GM23338 (cell line): ENCODE measurements around the gene GHR. TPM values are rescaled to one million over a fixed set of nuclear protein-coding genes. Genes with fewer than 3 reads are reported as not detected.

ENCODE experiments used
- ATAC-seq: fragments of 200-7000 bp; cut with Tn5 transposase; 3 replicates; pipeline ENCODE4 v1.9.1; 2020
- DNase-seq: peaks from one replicate; pipeline ENCODE4 v3.0.0-alpha.2; 2015; ENCODE audit warnings: low spot score
- H2AFZ ChIP-seq: fragments of 200-600 bp; sonication (generic); 2 replicates; pipeline ENCODE4 v1.8.0; 2016; ENCODE audit warnings: antibody characterized with exemption, mild to moderate bottlenecking, moderate library complexity
- H3F3A ChIP-seq: fragments of 200-600 bp; sonication (generic); replicated peaks from 2 replicates; pipeline ENCODE4 v1.8.0; 2017; ENCODE audit warnings: antibody characterized with exemption, mixed run types, low read depth
- H3K27ac ChIP-seq: fragments of 200-600 bp; sonication (generic); 2 replicates; pipeline ENCODE4 v1.6.1; 2016; ENCODE audit warnings: low read depth
- H3K27me3 ChIP-seq: fragments of 200-600 bp; sonication (generic); 2 replicates; pipeline ENCODE4 v1.8.0; 2016; ENCODE audit warnings: mild to moderate bottlenecking, mixed run types, moderate library complexity; ENCODE audit not compliant: insufficient read depth
- H3K36me3 ChIP-seq: fragments of 200-600 bp; sonication (generic); 2 replicates; pipeline ENCODE4 v1.8.0; 2016; ENCODE audit warnings: mild to moderate bottlenecking; ENCODE audit not compliant: insufficient read depth
- H3K4me1 ChIP-seq: fragments of 200-600 bp; sonication (generic); 2 replicates; pipeline ENCODE4 v1.8.0; 2016; ENCODE audit warnings: mild to moderate bottlenecking, moderate library complexity; ENCODE audit not compliant: insufficient read depth
- H3K4me2 ChIP-seq: fragments of 200-600 bp; sonication (generic); 2 replicates; pipeline ENCODE4 v1.7.1; 2017; ENCODE audit warnings: mixed run types
- H3K4me3 ChIP-seq: fragments of 200-600 bp; sonication (generic); 2 replicates; pipeline ENCODE4 v1.6.1; 2016; ENCODE audit warnings: mixed run types
- H3K79me2 ChIP-seq: fragments of 200-600 bp; sonication (generic); replicated peaks from 2 replicates; pipeline ENCODE4 v1.8.0; 2017; ENCODE audit warnings: mild to moderate bottlenecking; ENCODE audit not compliant: insufficient read depth
- H3K9me2 ChIP-seq: fragments of 200-600 bp; sonication (generic); 2 replicates; pipeline ENCODE4 v1.8.0; 2017; ENCODE audit not compliant: insufficient read depth
- H4K20me1 ChIP-seq: fragments of 200-600 bp; sonication (generic); replicated peaks from 2 replicates; pipeline ENCODE4 v1.8.0; 2017; ENCODE audit warnings: mild to moderate bottlenecking; ENCODE audit not compliant: insufficient read depth
- H3K27ac Mint-ChIP-seq: 2 replicates; pipeline ENCODE4 v1.8.0; 2020; ENCODE audit warnings: inconsistent platforms, mild to moderate bottlenecking, moderate library complexity, mixed read lengths
- H3K27me3 Mint-ChIP-seq: 3 replicates; pipeline ENCODE4 v1.8.0; 2022; ENCODE audit warnings: low read depth, mild to moderate bottlenecking, moderate library complexity, mixed read lengths, inconsistent platforms; ENCODE audit not compliant: insufficient read depth, poor library complexity
- H3K36me3 Mint-ChIP-seq: 3 replicates; pipeline ENCODE4 v1.8.0; 2021; ENCODE audit warnings: low read depth, mild to moderate bottlenecking, inconsistent platforms, moderate library complexity, mixed read lengths
- H3K4me1 Mint-ChIP-seq: 3 replicates; pipeline ENCODE4 v1.8.0; 2020; ENCODE audit warnings: mild to moderate bottlenecking, inconsistent platforms, mixed read lengths
- H3K4me3 Mint-ChIP-seq: 3 replicates; pipeline ENCODE4 v1.8.0; 2021; ENCODE audit warnings: moderate library complexity, mild to moderate bottlenecking, inconsistent platforms, mixed read lengths
- H3K9me3 Mint-ChIP-seq: 3 replicates; pipeline ENCODE4 v1.8.0; 2020; ENCODE audit warnings: moderate library complexity, mild to moderate bottlenecking, inconsistent platforms, mixed read lengths
- CREB1 ChIP-seq: fragments of 250-450 bp; sonication (Bioruptor Pico); IDR thresholded peaks from 2 replicates; pipeline ENCODE4 v1.5.0; 2020; ENCODE audit warnings: low read depth, mild to moderate bottlenecking, moderate library complexity
- EZH2 ChIP-seq: fragments of 200-600 bp; sonication (generic); IDR thresholded peaks from one replicate; pipeline ENCODE4 v1.8.0; 2017; ENCODE audit warnings: antibody characterized with exemption, mild to moderate bottlenecking, low read depth; ENCODE audit not compliant: unreplicated experiment
- EZH2phosphoT487 ChIP-seq: fragments of 200-600 bp; sonication (generic); IDR thresholded peaks from one replicate; pipeline ENCODE4 v1.8.1; 2018; ENCODE audit warnings: antibody characterized with exemption; ENCODE audit not compliant: unreplicated experiment
- JUNB ChIP-seq: IDR thresholded peaks from one replicate; pipeline ENCODE4 v1.6.1; 2016; ENCODE audit warnings: antibody characterized with exemption; ENCODE audit not compliant: unreplicated experiment
- POLR2AphosphoS5 ChIP-seq: IDR thresholded peaks from 2 replicates; pipeline ENCODE4 v1.6.1; 2016; ENCODE audit warnings: antibody characterized with exemption, low read depth
- STAT1 ChIP-seq: IDR thresholded peaks from one replicate; pipeline ENCODE4 v1.6.1; 2016; ENCODE audit warnings: antibody characterized with exemption; ENCODE audit not compliant: unreplicated experiment
- ZNF114 ChIP-seq: fragments of 250-450 bp; sonication (Bioruptor Pico); IDR thresholded peaks from 2 replicates; pipeline ENCODE4 v1.5.0; 2020; ENCODE audit warnings: mild to moderate bottlenecking, moderate library complexity
- ZNF331 ChIP-seq: fragments of 250-450 bp; sonication (Bioruptor Pico); IDR thresholded peaks from 2 replicates; pipeline ENCODE4 v1.5.0; 2020; ENCODE audit warnings: low read depth, mild to moderate bottlenecking, moderate library complexity
- polyA plus RNA-seq: library from polyadenylated mRNA; unstranded; fragments of >200 nt; fragmentation: Nextera tagmentation; extraction: Ambion mirVana; gene quantifications from 2 replicates; pipeline ENCODE4 v1.2.1, GENCODE V29; 2016
- total RNA-seq: library from RNA; depleted of rRNA; stranded (reverse); fragments of >200 nt; shearing (Covaris generic); gene quantifications from 2 replicates; pipeline ENCODE4 v1.2.3, GENCODE V29; 2014
- TF ChIP-seq, protein P1 (sequence below): fragments of 250-450 bp; sonication (Bioruptor Pico); IDR thresholded peaks from 2 replicates; pipeline ENCODE4 v1.5.0; 2020; ENCODE audit warnings: mild to moderate bottlenecking, moderate library complexity
- TF ChIP-seq, protein P2 (sequence below), 2 experiments: fragments of 200-600 bp in 1 of 2; sonication (generic) in 1 of 2; conservative IDR thresholded peaks; 2 replicates each; pipeline versions ENCODE4 v1.5.1 to v1.6.1; 2016 to 2017; ENCODE audit warnings: antibody characterized with exemption in 2 of 2, low read depth in 2 of 2, mild to moderate bottlenecking in 2 of 2, moderate library complexity in 1 of 2
- TF ChIP-seq, protein P3 (sequence below): IDR thresholded peaks from 2 replicates; pipeline ENCODE4 v1.6.1; 2016; ENCODE audit warnings: antibody characterized with exemption

Gene GHR
- total and polyA plus RNA-seq, 2 experiments from 2014 or later, result 0.21 to 1.9 TPM

DNA sequence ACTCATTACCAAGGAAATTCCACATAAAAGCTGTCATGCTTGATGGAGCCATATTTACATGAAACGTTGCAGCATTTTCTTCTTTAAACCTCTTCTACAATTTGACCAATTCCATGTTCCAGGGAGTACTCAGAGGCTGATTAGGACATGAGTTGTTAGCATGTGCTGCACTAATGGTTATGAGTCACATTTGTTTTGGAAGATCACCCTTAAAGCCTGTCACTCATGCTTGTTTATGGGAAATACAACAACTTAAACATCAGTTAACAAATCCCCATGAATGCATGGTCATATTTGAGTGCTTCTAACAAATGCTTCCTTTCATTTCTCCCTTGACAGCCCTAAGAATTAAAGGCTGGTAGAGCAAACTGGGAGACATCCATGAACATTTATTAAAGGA is 156.1 kb downstream of the GHR start (continued):
- TF ChIP-seq, protein P1, sequence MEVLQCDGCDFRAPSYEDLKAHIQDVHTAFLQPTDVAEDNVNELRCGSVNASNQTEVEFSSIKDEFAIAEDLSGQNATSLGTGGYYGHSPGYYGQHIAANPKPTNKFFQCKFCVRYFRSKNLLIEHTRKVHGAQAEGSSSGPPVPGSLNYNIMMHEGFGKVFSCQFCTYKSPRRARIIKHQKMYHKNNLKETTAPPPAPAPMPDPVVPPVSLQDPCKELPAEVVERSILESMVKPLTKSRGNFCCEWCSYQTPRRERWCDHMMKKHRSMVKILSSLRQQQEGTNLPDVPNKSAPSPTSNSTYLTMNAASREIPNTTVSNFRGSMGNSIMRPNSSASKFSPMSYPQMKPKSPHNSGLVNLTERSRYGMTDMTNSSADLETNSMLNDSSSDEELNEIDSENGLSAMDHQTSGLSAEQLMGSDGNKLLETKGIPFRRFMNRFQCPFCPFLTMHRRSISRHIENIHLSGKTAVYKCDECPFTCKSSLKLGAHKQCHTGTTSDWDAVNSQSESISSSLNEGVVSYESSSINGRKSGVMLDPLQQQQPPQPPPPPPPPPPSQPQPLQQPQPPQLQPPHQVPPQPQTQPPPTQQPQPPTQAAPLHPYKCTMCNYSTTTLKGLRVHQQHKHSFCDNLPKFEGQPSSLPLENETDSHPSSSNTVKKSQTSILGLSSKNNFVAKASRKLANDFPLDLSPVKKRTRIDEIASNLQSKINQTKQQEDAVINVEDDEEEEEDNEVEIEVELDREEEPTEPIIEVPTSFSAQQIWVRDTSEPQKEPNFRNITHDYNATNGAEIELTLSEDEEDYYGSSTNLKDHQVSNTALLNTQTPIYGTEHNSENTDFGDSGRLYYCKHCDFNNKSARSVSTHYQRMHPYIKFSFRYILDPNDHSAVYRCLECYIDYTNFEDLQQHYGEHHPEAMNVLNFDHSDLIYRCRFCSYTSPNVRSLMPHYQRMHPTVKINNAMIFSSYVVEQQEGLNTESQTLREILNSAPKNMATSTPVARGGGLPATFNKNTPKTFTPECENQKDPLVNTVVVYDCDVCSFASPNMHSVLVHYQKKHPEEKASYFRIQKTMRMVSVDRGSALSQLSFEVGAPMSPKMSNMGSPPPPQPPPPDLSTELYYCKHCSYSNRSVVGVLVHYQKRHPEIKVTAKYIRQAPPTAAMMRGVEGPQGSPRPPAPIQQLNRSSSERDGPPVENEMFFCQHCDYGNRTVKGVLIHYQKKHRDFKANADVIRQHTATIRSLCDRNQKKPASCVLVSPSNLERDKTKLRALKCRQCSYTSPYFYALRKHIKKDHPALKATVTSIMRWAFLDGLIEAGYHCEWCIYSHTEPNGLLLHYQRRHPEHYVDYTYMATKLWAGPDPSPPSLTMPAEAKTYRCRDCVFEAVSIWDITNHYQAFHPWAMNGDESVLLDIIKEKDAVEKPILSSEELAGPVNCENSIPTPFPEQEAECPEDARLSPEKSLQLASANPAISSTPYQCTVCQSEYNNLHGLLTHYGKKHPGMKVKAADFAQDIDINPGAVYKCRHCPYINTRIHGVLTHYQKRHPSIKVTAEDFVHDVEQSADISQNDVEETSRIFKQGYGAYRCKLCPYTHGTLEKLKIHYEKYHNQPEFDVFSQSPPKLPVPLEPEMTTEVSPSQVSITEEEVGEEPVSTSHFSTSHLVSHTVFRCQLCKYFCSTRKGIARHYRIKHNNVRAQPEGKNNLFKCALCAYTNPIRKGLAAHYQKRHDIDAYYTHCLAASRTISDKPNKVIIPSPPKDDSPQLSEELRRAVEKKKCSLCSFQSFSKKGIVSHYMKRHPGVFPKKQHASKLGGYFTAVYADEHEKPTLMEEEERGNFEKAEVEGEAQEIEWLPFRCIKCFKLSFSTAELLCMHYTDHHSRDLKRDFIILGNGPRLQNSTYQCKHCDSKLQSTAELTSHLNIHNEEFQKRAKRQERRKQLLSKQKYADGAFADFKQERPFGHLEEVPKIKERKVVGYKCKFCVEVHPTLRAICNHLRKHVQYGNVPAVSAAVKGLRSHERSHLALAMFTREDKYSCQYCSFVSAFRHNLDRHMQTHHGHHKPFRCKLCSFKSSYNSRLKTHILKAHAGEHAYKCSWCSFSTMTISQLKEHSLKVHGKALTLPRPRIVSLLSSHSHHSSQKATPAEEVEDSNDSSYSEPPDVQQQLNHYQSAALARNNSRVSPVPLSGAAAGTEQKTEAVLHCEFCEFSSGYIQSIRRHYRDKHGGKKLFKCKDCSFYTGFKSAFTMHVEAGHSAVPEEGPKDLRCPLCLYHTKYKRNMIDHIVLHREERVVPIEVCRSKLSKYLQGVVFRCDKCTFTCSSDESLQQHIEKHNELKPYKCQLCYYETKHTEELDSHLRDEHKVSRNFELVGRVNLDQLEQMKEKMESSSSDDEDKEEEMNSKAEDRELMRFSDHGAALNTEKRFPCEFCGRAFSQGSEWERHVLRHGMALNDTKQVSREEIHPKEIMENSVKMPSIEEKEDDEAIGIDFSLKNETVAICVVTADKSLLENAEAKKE (CRISPR knock-in tag), result no peak
- no peak for TF ChIP-seq CREB1
- TF ChIP-seq ZNF331 (CRISPR knock-in tag), result no peak
- TF ChIP-seq, protein P2, sequence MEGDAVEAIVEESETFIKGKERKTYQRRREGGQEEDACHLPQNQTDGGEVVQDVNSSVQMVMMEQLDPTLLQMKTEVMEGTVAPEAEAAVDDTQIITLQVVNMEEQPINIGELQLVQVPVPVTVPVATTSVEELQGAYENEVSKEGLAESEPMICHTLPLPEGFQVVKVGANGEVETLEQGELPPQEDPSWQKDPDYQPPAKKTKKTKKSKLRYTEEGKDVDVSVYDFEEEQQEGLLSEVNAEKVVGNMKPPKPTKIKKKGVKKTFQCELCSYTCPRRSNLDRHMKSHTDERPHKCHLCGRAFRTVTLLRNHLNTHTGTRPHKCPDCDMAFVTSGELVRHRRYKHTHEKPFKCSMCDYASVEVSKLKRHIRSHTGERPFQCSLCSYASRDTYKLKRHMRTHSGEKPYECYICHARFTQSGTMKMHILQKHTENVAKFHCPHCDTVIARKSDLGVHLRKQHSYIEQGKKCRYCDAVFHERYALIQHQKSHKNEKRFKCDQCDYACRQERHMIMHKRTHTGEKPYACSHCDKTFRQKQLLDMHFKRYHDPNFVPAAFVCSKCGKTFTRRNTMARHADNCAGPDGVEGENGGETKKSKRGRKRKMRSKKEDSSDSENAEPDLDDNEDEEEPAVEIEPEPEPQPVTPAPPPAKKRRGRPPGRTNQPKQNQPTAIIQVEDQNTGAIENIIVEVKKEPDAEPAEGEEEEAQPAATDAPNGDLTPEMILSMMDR (conservative IDR thresholded peaks at IDR 0.05; ENCODE audit: low read depth in 2 of 2), result no peak
- TF ChIP-seq JUNB, result no peak
- no peak for TF ChIP-seq STAT1
- TF ChIP-seq ZNF114 (CRISPR knock-in tag), result no peak

DNA sequence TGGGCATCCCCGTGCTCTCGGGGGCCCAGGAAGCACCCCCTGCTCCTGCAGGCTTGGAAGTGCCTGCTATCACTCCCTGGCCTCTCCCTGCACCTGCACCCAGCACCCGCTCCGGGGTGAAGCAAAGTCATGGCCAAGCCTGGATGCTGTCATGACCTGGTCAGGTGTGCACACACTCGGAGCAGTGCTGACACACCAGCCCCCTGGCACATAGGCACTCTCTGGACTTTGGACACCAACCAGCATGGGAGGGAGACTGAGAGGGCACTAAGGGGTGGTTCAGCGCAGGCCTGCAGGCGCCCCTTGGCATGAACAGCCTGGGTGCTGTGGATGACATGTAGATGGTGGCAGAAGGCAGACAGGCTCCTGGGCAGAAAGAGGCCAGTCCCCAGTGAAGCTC is 158.6 kb downstream of the GHR start:
- DNase-seq (no peak), ATAC-seq (no peak)
- no peaks in the 10 kb centered on the region for H3K36me3 ChIP-seq
- peaks cover 21% of the 10 kb centered on the region for H3K9me3 Mint-ChIP-seq
- no peak overlapping the region for H3K4me2 ChIP-seq
- no peaks in the 10 kb centered on the region for H3K27me3 ChIP-seq
- no peaks in the 10 kb centered on the region for H4K20me1 ChIP-seq
- peaks cover 2% of the 10 kb centered on the region for H3K27me3 Mint-ChIP-seq
- H3K79me2 ChIP-seq, result no peaks in the 10 kb centered on the region
- H3K4me1 Mint-ChIP-seq, result no peaks in the 10 kb centered on the region
- H3K36me3 Mint-ChIP-seq, result peaks cover 8% of the 10 kb centered on the region; the same call in 2 of the 3 replicates
- H3F3A ChIP-seq, result no peaks in the 10 kb centered on the region
- no peak overlapping the region for H3K27ac Mint-ChIP-seq
- H3K9me2 ChIP-seq, result no peaks in the 10 kb centered on the region
- H3K27ac ChIP-seq, result no peak overlapping the region
- no peak overlapping the region for H2AFZ ChIP-seq
- no peak overlapping the region for H3K4me3 Mint-ChIP-seq
- no peak overlapping the region for H3K4me3 ChIP-seq
- H3K4me1 ChIP-seq, result no peaks in the 10 kb centered on the region
- no peak for TF ChIP-seq EZH2phosphoT487
- TF ChIP-seq, protein P3, sequence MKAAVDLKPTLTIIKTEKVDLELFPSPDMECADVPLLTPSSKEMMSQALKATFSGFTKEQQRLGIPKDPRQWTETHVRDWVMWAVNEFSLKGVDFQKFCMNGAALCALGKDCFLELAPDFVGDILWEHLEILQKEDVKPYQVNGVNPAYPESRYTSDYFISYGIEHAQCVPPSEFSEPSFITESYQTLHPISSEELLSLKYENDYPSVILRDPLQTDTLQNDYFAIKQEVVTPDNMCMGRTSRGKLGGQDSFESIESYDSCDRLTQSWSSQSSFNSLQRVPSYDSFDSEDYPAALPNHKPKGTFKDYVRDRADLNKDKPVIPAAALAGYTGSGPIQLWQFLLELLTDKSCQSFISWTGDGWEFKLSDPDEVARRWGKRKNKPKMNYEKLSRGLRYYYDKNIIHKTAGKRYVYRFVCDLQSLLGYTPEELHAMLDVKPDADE, result no peak
- no peak for TF ChIP-seq STAT1
- no peak for TF ChIP-seq POLR2AphosphoS5
- no peak for TF ChIP-seq EZH2
- TF ChIP-seq, protein P2 (conservative IDR thresholded peaks at IDR 0.05; ENCODE audit: low read depth in 2 of 2), result no peak
- no peak for TF ChIP-seq ZNF331 (CRISPR knock-in tag)
- no peak for TF ChIP-seq JUNB
